ENCODE data around the gene THSD7B. TPM values are rescaled to one million over a fixed set of nuclear protein-coding genes. Genes with fewer than 3 reads are reported as not detected.

The THSD7B gene
- total RNA-seq, 1 donor from 2014 or later = 0.81 TPM

DNA sequence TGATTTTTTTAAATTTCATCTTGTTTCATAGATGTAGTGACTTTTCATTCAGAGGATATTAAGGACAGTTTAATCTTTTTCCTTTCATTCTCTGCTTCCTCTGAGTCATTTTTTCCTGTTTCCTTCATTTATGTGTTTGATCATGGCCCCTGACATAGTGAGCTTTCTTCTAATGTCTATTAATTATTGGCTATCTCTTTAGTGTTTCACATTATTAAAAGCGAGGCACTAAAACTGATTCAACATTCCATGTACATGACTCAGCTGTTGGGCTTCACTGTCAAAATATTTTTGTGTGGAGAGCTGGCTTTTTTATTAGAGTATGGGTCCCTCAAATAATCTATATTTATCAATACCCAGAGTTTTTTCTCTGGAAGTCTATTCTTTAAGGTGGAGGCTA is 125.8 kb downstream of the THSD7B start:
- H3K4me3 ChIP-seq (ENCODE audit: low read depth, low read length) = no peak overlapping the region
- DNase-seq (ENCODE audit: low read depth) = peak; percentile 71
- no peak for TF ChIP-seq CTCF (conservative IDR thresholded peaks at IDR 0.05; ENCODE audit: low read depth, low read length)

DNA sequence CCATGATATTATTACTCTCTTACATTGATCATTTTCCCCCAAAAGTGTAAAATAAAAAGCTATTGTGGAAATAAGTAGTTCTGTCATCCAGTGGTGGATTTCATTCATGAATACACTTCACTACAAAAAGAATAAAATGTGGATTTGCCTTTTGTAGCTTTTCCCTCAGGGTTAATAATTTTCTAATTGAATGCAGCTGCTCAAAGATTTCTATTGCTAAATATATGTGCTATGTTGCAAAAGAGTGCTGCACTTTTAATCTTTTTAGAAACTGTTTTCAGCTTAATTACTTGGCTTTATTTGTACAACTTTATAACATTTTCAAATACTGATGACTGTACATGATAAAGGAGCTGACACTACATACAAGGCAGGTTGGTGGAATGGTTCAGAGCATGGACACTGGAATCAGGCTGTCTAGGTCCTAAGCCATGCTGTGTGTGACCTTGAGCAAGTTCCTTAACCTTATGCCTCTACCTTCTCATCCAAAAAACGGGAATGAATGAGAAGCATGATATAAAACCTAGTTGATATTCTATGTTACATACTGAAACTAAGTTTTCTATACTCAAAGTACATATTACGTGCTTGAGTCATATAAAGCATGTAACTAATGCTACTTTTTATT is 128.8 kb downstream of the THSD7B start:
- DNase-seq (ENCODE audit: low read depth) = no peak
- H3K4me3 ChIP-seq (ENCODE audit: low read depth, low read length) = no peak overlapping the region
- no peak for TF ChIP-seq CTCF (conservative IDR thresholded peaks at IDR 0.05; ENCODE audit: low read depth, low read length)

DNA sequence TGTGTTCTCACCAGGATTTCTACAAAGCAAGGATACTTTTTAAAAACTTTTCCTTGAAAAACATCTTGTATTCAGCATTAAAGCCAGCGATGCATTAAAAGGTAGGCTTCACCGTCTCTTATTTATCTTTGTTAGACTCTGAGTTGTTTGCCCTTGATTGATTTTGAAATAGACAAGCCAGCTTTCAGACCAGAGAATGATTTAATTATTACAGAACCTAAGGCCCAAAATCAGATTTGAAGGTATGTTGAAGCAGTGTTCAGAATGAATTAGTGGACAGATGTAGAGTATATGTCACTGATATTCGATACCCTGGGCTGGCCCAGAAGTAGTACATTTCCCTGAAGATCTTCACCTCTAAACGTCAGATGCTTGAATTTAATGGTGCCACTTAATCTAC is 136.4 kb downstream of the THSD7B start:
- no peak for DNase-seq (ENCODE audit: low read depth)
- no peak for TF ChIP-seq CTCF (conservative IDR thresholded peaks at IDR 0.05; ENCODE audit: low read depth, low read length)
- no peak overlapping the region for H3K4me3 ChIP-seq (ENCODE audit: low read depth, low read length)

DNA sequence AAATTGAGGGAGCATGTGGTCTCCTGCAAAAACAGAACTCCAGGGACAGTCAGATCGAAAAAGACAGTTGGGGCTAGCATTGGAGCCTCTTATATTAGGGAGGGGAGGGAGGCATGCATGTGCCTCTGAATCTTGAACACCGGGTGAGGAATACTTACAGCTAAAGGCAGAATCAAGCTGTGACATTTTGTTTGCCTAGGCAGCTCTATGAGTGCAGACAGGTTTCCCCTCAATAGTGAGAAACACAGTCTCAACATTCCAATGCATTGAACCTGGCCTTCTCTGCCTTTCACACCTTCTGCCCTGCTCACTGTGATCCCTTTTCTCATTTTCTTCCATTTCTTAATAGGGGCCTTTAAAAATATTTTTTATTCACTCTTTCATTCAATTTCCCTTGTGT is 140.4 kb downstream of the THSD7B start:
- no peak for DNase-seq (ENCODE audit: low read depth)
- TF ChIP-seq CTCF (conservative IDR thresholded peaks at IDR 0.05; ENCODE audit: low read depth, low read length) = no peak
- H3K4me3 ChIP-seq (ENCODE audit: low read depth, low read length) = no peak overlapping the region

- DNase-seq (ENCODE audit: low read depth) = peak; percentile 79
- TF ChIP-seq CTCF (conservative IDR thresholded peaks at IDR 0.05; ENCODE audit: low read depth, low read length) = no peak
- no peak overlapping the region for H3K4me3 ChIP-seq (ENCODE audit: low read depth, low read length)
These were observed 144.4 kb downstream of the THSD7B start for GRCh38 chr2:136909777-136910176.

GRCh38 chr2:136916131-136916530 is 150.8 kb downstream of the THSD7B start:
- DNase-seq (ENCODE audit: low read depth) = peak; percentile 65
- no peak for TF ChIP-seq CTCF (conservative IDR thresholded peaks at IDR 0.05; ENCODE audit: low read depth, low read length)

DNA sequence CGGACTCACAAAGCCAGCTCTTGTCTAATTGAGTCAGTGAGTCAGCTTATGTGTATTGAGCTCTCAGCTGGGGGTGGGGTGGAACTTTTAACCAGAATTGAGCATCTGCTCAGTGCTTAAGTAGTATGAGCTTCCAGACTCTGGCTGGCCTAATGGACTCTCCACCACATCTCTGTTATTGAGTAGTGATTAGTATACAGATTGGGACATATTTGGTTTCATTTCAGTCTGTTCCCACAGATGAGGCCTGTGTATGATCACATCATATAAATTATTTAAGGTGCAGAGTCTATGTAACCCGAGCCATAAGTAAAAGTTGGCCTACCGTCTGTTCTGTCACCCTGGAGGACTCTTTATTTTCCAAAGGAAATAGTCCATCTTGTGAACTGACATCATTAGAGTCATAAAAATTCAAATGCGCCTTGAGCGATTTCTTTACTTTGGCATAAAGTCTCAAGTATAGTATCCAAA is 152.1 kb downstream of the THSD7B start:
- TF ChIP-seq CTCF (conservative IDR thresholded peaks at IDR 0.05; ENCODE audit: low read depth, low read length) = no peak
- H3K4me3 ChIP-seq (ENCODE audit: low read depth, low read length) = no peak overlapping the region
- DNase-seq (ENCODE audit: low read depth) = no peak

More at GRCh38 chr2:136916131-136916530, 150.8 kb downstream of the THSD7B start:
- no peak overlapping the region for H3K4me3 ChIP-seq (ENCODE audit: low read depth, low read length)
